PC-9 (cell line): ENCODE measurements around the gene TSBP1. TPM values are rescaled to one million over a fixed set of nuclear protein-coding genes. Genes with fewer than 3 reads are reported as not detected.

Experiments
- BruUV-seq: library from RNA; stranded (reverse); fragments of 400-500 nt; replicated peaks from 2 replicates; lab custom pipeline; 2021; lab: Mats Ljungman, UMichigan
- CTCF ChIA-PET: fragments of 300-600 bp; sonication (Branson Sonifier 250); formaldehyde crosslinking; loops from one replicate; lab custom pipeline; 2022; ENCODE audit warnings: antibody characterized with exemption; lab: Charles Lee
- POLR2A ChIA-PET: fragments of 300-600 bp; sonication (Branson Sonifier 250); formaldehyde crosslinking; loops from one replicate; lab custom pipeline; 2022; ENCODE audit warnings: antibody characterized with exemption; ENCODE audit not compliant: unreplicated experiment; lab: Charles Lee
- DNase-seq, 2 experiments: peaks; one replicate each; pipeline versions ENCODE4 v3.0.0 to v3.0.0-alpha.2; 2015 to 2022; ENCODE audit warnings: mixed read lengths in 1 of 2
- H2AFZ ChIP-seq: fragments of 200-600 bp; sonication (generic); 2 replicates; pipeline ENCODE4 v1.8.1; 2017; ENCODE audit warnings: antibody characterized with exemption
- H3F3A ChIP-seq: fragments of 200-600 bp; sonication (generic); 2 replicates; pipeline ENCODE4 v1.8.1; 2017; ENCODE audit warnings: antibody characterized with exemption, mild to moderate bottlenecking, low read depth; ENCODE audit not compliant: insufficient read depth
- H3K27ac ChIP-seq: fragments of 200-600 bp; sonication (generic); 2 replicates; pipeline ENCODE4 v1.6.1; 2016; ENCODE audit warnings: mixed run types
- H3K27me3 ChIP-seq: fragments of 200-600 bp; sonication (generic); 2 replicates; pipeline ENCODE4 v1.6.1; 2016; ENCODE audit warnings: low read depth, mixed run types; ENCODE audit not compliant: insufficient read depth
- H3K36me3 ChIP-seq: fragments of 200-600 bp; sonication (generic); 2 replicates; pipeline ENCODE4 v1.6.1; 2016; ENCODE audit warnings: low read depth, mixed run types
- H3K4me1 ChIP-seq: fragments of 200-600 bp; sonication (generic); replicated peaks from 2 replicates; pipeline ENCODE4 v1.6.1; 2016; ENCODE audit warnings: mixed run types; ENCODE audit not compliant: insufficient read depth
- H3K4me2 ChIP-seq: fragments of 200-600 bp; sonication (generic); 2 replicates; pipeline ENCODE4 v1.6.1; 2017; ENCODE audit warnings: mixed run types
- H3K4me3 ChIP-seq: fragments of 200-600 bp; sonication (generic); 2 replicates; pipeline ENCODE4 v1.6.1; 2016; ENCODE audit warnings: mixed run types
- H3K79me2 ChIP-seq: fragments of 200-600 bp; sonication (generic); 2 replicates; pipeline ENCODE4 v1.6.1; 2017; ENCODE audit warnings: low read depth, mixed run types
- H3K9me2 ChIP-seq: fragments of 200-600 bp; sonication (generic); 2 replicates; pipeline ENCODE4 v1.8.1; 2017; ENCODE audit warnings: mild to moderate bottlenecking; ENCODE audit not compliant: insufficient read depth
- H3K9me3 ChIP-seq: fragments of 200-600 bp; sonication (generic); 2 replicates; pipeline ENCODE4 v1.8.1; 2016; ENCODE audit warnings: low read depth; ENCODE audit not compliant: insufficient read depth
- H4K20me1 ChIP-seq: fragments of 200-600 bp; sonication (generic); 2 replicates; pipeline ENCODE4 v1.8.1; 2017; ENCODE audit not compliant: insufficient read depth
- CTCF ChIP-seq: fragments of 200-600 bp; sonication (generic); conservative IDR thresholded peaks from 2 replicates; pipeline ENCODE4 v1.6.1; 2017; ENCODE audit warnings: mixed run types, antibody characterized with exemption, mild to moderate bottlenecking, moderate library complexity
- EZH2 ChIP-seq: fragments of 200-600 bp; sonication (generic); IDR thresholded peaks from 2 replicates; pipeline ENCODE4 v1.8.0; 2017; ENCODE audit warnings: antibody characterized with exemption, low read depth
- intact Hi-C: fragments of 100-400 bp; cut with micrococcal nuclease; formaldehyde crosslinking; loops from one replicate; pipeline ENCODE4 v1.10.0; 2022; ENCODE audit not compliant: unreplicated experiment
- total RNA-seq: library from RNA; stranded (reverse); gene quantifications from 2 replicates; pipeline ENCODE4 v1.2.3, GENCODE V29; 2021

TSBP1 gene
- total RNA-seq, 1 experiment from 2014 or later = not detected

DNA sequence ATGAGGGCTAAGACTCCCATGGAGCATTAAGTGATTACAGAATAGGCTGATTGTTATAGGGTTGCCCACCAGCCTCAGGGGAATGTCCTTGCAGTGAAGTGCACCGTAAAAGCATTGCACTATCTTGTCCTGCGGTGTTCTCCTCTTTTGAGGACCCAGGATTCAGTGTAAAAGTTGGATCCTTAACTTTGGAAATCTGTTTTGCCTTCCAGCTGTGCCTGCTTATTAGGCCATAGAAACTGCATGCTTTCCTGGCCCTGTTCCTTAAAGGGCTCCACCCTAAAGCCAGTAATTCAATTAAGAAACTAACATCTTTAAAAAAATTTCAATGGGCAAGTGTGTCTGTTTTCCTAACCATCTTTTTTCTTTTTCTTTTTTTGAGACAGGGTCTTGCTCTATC is 122.4 kb downstream of the TSBP1 start:
- no peak for DNase-seq

GRCh38 chr6:32247401-32247800 is 124.3 kb downstream of the TSBP1 start:
- H3K9me3 ChIP-seq = peaks cover 5% of the 10 kb centered on the region; the same call in 1 of the 2 replicates
- ChIA-PET POLR2A (no interaction called here), CTCF (no interaction called here)
- H3K4me2 ChIP-seq = no peak overlapping the region
- BruUV-seq = no TSS peak
- H4K20me1 ChIP-seq = no peaks in the 10 kb centered on the region
- no peak overlapping the region for H2AFZ ChIP-seq
- TF ChIP-seq EZH2 (no peak), CTCF (no peak)
- no peaks in the 10 kb centered on the region for H3K79me2 ChIP-seq
- no peaks in the 10 kb centered on the region for H3K4me1 ChIP-seq
- H3K9me2 ChIP-seq = no peaks in the 10 kb centered on the region
- peaks cover 25% of the 10 kb centered on the region for H3K27me3 ChIP-seq
- H3K4me3 ChIP-seq = no peak overlapping the region
- H3F3A ChIP-seq = no peaks in the 10 kb centered on the region
- H3K36me3 ChIP-seq = no peaks in the 10 kb centered on the region
- no peak overlapping the region for H3K27ac ChIP-seq
- DNase-seq = no peak
- intact Hi-C loops = loop anchor here (10.0 kb wide), 1 partner anchor 167 kb away; no protein-coding TSS in a partner anchor

More for the DNA sequence above, 122.4 kb downstream of the TSBP1 start:
- Histone ChIP-seq H3K27ac (no peak overlapping the region), H3K4me2 (no peak overlapping the region), H2AFZ (no peak overlapping the region), H4K20me1 (no peaks in the 10 kb centered on the region), H3K9me2 (no peaks in the 10 kb centered on the region), H3K9me3 (peaks cover 5% of the 10 kb centered on the region; the same call in 1 of the 2 replicates), H3K36me3 (no peaks in the 10 kb centered on the region), H3K4me1 (no peaks in the 10 kb centered on the region), H3K4me3 (no peak overlapping the region), H3F3A (no peaks in the 10 kb centered on the region), H3K79me2 (no peaks in the 10 kb centered on the region), H3K27me3 (peaks cover 22% of the 10 kb centered on the region)
- BruUV-seq = no TSS peak
- POLR2A ChIA-PET = interaction anchor here (0.6 kb wide), 1 partner anchor 1096 kb away, joined by 6 read pairs; no protein-coding TSS in a partner anchor
- intact Hi-C loops = loop anchor here (10.0 kb wide), 1 partner anchor 166 kb away; no protein-coding TSS in a partner anchor
- CTCF ChIA-PET = no interaction called here
- no peak for TF ChIP-seq EZH2
- no peak for TF ChIP-seq CTCF

- no peaks in the 10 kb centered on the region for H3F3A ChIP-seq
- BruUV-seq = no TSS peak
- H3K4me3 ChIP-seq = no peak overlapping the region
- peaks cover 23% of the 10 kb centered on the region for H3K27me3 ChIP-seq
- H3K9me2 ChIP-seq = no peaks in the 10 kb centered on the region
- CTCF ChIA-PET = interaction anchor here (0.5 to 0.6 kb wide), 2 partner anchors 23 to 36 kb away, joined by 3 to 4 read pairs; no protein-coding TSS in a partner anchor
- no peaks in the 10 kb centered on the region for H3K4me1 ChIP-seq
- H3K4me2 ChIP-seq = peak overlapping the region; percentile 10; the same call in 1 of the 2 replicates
- peaks cover 5% of the 10 kb centered on the region; the same call in 1 of the 2 replicates for H3K9me3 ChIP-seq
- peak overlapping the region; percentile 63; the same call in 1 of the 2 replicates for H2AFZ ChIP-seq
- peak in 1 of 2 experiments; percentile 71 for DNase-seq
- H3K36me3 ChIP-seq = no peaks in the 10 kb centered on the region
- no peak overlapping the region for H3K27ac ChIP-seq
- H3K79me2 ChIP-seq = no peaks in the 10 kb centered on the region
- TF ChIP-seq CTCF = peak; percentile 95
- TF ChIP-seq EZH2 = no peak
- intact Hi-C loops = loop anchor here (1.0 to 10.0 kb wide), 3 partner anchors 126 to 456 kb away; no protein-coding TSS in a partner anchor
- no peaks in the 10 kb centered on the region for H4K20me1 ChIP-seq
- POLR2A ChIA-PET = interaction anchor here (0.6 kb wide), 1 partner anchor 63 kb away, joined by 3 read pairs; no protein-coding TSS in a partner anchor
Measured at GRCh38 chr6:32244946-32245398, 126.7 kb downstream of the TSBP1 start.
